Cerebellar nuclear complex (tissue), 1 donor: Measurements from ENCODE around the gene ZNF282.

Experiments
- DNase-seq, 2 experiments: peaks; one replicate each; lab custom pipeline; 2025; lab: John Stamatoyannopoulos, UW

The ZNF282 gene

DNA sequence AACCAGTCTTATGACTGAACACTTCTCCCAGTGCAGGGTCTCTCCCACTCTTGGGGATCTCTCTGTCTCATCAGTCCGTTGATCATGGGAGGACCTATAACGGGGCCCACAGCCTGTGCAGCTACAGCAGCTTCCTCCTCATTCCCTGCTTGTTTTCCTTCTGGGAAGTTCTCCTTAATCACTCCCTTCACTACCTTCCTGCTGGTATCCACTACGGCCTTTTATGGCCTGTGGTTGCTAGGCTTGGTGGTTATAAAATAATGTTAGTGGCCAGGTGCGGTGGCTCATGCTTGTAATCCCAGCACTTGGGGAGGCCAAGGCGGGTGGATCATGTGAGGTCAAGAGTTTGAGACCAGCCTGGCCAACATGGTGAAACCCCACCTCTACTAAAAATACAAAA lies 3.5 kb upstream of the ZNF282 start:
- no peak for DNase-seq

DNA sequence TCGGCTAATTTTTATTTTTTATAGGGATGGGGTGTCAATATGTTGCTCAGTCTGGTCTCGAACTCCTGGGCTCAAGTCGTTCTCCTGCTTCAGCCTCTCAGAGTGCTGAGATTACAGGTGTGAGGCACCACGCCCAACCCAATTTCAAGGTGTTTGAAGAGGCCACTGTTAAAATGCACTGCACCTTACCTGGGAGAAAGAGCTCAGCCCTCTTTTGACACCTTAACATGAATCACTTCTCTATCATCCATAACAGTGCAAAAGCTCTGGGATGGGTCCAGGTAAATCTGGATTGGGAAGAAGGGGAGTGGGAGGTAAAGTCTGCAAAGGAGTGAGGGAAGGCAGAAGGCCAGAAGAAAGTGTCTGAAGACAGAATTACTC lies 557 bp upstream of the ZNF282 start:
- no peak for DNase-seq

DNA sequence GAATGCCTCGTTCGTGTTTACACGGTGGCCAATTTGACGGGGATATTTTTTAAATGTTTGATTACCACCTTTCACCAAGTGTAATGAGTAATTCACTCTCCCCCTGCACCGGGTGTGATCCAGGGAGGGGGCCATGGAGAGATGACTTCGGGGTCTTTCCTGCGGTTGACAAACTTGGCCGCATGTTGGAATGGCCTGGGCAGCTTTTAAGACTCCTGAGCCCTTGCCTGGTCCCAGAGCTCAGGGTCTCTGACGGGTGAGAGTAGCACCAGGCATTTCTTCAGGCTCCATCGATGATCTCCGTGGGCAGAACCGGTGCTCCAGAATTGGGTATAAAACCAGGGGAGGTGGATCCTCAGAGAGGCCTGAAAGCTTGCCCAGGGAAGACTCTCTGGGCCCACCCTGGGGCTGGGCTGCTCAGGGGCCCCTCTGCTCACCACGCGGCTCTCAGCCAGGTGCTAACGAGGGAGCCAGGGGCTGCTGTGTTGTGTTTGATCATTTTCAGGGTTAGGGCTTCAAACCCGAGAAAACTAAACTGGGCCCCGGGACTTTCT lies 882 bp downstream of the ZNF282 start:
- no peak for DNase-seq

DNA sequence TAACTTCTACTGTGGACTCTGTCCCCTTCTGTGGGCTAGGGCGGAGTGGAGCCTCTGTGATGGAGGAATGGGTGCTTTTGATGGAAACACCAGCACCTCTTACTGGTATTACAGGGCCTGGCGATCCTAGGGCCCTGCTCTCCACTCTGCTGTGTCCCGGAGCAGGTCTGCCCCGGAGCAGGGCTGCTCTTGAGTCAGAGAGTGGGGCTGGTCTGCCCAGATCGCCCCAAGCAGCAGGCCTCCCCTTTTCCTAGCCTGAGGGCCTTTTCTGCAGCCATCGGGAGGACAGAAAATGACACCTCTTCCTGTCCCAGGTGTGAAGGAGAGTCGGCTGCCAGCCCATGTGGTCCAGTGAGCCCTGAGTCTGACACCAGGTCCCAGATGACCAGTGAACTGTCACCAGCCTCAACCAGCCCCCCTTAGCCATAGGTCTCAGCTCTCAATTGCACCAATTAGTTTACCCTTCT lies 1.4 kb downstream of the ZNF282 start:
- no peak for DNase-seq

DNA sequence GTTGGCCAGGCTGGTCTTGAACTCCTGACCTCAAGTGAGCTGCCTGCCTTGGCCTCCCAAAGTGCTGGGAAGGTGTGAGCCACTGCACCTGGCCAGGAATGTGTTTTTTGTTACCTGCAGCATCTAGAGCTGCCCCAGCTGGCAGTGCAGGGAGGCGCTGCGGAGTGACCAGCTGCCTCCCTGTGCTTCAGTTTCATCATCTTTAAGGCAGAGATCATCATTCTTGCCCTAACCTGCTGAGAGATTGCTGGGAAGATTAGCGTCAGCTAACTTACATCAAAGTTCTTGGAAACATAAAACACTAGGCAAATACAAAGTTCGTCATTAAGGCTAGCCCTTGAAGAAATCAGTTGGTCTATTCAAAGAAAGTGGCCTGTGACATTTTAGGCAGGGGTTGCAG lies 2.3 kb downstream of the ZNF282 start:
- DNase-seq, result no peak

DNA sequence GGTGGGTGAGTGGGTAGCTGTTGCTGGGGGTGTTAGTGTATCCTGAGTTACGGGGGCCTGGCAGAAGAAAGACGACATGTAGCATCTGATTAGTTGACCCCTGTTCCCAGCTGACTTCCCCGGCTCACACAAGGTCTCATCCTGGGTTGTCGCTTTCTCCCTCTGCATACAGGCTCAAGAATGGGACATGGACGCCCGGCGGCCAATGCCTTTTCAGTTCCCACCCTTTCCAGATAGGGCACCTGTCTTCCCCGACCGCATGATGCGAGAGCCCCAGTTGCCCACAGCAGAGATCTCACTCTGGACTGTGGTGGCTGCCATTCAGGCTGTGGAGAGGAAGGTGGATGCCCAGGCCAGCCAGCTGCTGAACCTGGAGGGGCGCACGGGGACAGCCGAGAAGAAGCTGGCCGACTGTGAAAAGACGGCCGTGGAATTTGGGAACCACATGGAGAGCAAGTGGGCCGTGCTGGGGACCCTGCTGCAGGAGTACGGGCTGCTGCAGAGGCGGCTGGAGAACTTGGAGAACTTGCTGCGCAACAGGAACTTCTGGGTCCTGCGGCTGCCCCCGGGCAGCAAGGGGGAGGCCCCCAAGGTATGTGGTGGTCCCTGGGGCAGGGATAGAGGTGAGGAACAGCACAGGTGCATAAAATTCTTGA lies 2.9 kb downstream of the ZNF282 start:
- no peak for DNase-seq

DNA sequence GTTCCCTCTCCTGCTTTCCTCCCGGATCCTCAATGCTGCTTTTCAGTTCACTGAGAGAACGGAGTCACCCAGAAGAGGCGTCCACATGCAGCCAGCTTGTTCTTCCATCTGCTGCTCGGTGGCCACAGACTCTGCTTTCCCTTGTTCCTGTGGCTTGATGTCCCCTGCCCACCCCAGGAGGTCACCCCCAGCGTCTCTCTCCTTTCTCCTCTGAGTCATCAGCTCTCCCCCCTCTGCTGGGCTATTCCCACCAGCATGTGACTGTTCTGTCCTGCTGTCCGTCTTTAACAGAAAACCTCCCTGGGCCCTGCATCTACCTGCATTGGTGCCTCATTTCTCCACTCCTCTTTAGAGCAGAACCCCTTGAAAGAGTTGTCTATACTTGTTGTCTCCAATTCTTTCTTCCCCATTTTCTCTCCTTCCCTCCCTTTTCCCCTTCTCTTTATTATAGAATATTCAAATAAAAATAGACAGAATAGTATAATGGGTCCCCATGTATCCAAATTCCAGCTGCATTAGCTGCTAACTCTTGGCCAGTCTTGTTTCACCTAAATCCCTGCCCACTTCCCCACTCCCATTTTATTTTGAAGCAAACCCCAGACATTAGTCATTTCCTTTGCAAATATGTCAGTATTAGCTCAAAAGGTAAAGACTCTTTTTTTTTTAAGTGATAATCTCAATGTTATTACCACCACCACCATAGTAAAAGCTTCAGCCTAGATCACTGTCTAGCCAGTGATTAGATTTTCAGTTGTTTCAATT lies 4.1 kb downstream of the ZNF282 start:
- no peak for DNase-seq

DNA sequence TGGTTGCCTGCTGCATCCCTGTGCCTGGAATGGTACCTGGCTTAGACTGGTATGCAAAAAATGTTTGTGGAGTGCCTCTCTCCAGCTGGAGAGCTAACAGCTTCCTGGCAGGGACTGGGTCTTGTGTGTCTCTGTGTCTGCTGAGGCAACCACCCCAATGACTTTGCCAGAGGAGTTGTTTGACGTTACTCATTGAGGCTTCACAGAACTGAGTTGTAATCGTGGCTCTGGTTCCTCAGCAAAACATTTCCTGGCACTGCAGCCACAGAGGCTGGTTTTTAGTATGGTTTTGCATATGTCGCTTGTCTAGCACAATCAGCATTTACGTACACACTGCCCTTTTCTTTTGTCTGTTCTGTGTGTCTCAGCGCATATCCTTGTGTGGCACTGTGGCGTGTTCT lies 7.5 kb downstream of the ZNF282 start:
- DNase-seq, result no peak

DNA sequence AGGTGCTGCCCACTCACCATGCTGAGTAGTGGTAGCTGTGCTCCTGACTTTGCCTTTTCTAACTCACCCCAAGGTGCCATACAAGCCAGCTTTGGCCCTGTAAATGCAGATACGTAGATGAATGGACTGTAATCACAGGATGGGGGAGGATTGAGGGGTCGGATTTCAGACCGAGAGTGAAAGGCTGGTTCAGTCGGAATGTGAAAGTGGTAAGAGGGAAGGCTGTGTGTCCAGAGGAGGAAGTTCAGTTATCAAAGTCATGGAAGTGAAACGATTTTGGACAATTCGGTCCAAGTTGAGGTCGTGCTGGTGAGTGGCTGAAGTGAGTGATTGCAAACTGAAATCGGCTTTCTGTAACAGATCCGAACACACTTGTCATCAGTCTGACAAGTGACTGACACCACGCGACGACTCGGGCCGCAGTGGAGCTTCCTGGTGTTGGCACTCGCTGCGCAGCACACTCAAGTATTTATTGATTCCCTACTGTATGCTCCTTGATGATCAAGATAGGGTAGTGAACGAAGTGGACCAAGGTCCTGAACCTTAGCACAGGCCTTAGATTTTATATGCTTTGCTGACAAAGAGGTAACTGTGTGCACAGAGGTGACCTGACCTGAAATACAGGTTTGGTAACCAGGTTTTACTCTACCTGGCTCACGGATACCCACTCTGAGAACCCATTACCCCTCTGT lies 10.5 kb downstream of the ZNF282 start:
- DNase-seq, result no peak

DNA sequence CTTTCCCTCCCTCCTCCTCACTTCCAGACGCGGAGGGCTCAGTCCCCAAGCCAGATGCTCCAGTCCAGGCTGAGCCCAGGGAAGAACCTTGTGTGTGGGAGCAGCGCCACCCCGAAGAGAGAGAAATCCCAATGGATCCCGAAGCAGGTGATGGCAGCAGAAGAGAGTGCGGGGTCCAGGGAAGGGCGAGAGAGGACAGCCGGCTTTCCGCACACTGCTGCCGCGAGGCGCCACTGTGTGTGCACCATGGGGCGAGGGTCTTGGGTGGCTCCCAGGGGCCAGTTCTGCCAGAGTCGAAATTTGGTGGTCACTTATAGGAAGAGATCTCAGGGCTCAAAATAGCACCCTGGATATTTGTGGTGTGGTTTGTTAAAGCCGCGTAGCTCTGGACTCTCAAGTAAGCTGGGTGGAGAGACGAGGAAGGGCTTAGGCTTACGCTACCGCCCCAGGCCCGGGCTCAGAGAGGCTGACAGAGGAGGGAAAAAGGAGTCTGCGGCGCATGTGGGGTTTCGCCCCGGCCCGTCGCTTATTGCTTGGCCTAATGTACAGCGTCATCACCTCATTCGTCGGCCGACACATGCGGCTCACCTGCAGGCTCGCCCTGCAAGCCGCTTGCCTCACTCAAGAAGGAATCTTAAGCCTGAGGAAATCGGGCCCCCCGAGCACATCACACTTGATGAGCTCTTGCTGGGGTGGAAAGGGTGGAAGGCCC lies 12.1 kb downstream of the ZNF282 start:
- no peak for DNase-seq

DNA sequence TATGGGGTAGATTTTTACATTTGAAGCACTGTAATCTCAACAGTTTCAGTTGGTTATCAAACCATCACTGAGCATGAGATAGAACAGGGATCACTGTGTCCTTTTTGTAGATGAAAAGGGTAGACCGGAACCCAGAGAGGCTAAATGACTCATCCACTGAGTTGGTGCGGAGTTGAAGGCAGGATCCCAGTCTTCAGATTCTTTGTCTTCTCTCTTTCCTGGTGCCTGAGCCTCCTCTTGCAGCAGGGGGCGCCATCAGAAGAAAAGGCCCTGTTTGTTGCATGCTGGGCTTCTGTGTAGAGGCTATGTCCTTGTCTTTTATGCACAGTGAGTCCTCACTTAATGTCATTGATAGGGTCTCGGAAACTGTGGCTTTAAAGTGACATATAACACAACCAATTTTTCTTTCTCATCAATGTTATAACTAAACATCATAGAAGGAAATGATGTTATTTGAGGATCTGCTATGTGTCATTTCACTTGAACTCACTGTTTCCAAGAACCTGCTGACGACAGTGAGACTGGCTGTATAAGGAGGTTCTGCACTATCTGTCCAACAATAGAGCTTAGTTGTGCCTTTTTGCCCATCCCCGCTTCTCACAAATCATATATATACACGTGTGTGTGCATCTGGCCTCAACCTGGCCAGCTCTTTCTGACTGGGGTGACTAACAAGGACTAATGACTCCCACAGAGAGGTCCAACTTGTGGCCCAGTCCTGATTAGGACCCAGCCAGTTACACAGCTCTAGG lies 14.3 kb downstream of the ZNF282 start:
- DNase-seq, result no peak

DNA sequence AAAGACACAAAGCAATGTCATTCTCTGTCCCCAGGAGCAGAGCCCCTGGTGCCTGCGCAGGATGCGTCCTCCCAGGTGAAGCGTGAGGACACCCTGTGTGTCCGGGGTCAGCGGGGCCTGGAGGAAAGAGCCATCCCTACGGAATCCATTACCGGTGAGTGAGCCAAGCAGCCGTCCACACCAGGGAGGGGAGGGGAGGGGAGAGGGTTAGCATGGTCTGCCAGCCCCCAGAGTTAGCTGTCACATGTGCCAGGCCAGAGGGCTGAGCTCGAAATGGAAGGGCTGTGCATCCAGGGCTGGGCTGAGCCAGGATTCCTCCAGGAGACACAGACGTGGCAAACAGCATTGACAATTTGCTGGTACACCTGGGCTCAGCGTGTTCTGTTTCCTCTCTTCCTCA lies 15.2 kb downstream of the ZNF282 start:
- no peak for DNase-seq

DNA sequence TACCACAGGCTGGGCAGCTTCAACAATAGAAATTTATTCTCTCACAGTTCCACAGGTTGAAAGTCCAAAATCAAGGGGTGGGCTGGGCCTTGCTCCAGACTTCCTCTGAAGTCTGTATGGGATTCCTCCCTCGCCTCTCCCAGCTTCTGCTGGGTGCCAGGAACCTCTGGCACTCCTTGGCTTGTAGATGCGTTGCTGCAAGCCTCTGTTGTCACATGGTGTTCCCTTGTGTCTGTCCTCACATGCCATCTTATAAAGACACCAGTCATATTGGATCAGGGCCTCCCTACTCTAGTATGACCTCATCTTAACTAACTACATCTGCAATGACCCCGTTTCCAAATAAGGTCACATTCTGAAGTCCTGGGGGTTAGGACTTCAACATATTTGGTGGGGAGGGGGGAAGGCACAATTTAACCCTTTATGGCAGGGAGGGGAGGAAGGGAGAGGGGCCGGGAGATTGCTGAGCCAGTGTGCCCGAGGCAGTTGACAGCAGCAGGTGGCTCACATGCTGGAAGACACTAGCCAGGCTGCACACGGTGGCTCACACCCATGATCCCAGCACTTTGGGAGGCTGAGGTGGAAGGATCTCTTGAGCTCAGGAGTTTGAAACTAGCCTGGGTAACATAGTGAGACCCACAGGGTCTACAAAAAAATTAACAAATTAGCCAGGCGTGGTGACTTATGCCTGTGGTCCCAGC lies 18.8 kb downstream of the ZNF282 start:
- DNase-seq, result no peak

DNA sequence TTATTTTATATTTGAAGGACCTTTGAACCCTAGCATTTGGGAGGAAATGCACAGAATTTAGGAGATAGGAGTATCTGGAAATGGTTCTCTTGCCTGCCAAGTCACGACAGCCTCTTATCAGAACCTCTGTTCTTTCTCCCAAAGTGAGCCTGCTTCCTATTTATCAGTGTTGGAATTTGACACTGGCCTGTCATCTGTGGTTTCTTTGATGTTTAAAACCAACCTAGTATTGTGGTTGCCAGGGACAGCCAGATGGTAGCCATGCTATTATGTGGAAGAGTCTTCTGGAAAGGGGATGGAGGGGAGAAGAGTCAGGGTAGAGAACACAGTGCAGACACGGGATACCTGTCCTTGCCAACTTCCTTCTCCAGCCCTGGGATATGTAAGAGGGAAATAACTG lies 21.1 kb downstream of the ZNF282 start:
- no peak for DNase-seq

DNA sequence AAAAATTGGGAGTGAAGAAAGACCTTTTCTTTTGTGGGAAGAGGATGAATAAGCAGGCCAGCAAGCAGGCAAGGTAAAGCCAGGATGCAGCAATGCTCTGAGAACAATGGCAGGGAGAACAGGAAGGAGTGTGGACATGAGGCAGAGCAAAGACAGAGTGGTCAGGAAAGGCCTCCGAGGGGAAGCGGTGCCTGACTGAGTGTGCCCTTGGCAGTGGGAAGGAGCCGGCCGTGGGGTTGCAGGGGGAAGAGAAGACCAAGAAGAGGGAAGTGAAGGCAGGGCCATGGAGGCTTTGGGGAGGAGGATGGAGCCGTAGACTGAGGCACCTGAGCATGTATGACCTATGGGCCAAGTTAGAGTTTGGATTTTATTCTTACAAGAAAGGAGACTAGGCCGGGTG lies 22.2 kb downstream of the ZNF282 start:
- DNase-seq, result no peak

DNA sequence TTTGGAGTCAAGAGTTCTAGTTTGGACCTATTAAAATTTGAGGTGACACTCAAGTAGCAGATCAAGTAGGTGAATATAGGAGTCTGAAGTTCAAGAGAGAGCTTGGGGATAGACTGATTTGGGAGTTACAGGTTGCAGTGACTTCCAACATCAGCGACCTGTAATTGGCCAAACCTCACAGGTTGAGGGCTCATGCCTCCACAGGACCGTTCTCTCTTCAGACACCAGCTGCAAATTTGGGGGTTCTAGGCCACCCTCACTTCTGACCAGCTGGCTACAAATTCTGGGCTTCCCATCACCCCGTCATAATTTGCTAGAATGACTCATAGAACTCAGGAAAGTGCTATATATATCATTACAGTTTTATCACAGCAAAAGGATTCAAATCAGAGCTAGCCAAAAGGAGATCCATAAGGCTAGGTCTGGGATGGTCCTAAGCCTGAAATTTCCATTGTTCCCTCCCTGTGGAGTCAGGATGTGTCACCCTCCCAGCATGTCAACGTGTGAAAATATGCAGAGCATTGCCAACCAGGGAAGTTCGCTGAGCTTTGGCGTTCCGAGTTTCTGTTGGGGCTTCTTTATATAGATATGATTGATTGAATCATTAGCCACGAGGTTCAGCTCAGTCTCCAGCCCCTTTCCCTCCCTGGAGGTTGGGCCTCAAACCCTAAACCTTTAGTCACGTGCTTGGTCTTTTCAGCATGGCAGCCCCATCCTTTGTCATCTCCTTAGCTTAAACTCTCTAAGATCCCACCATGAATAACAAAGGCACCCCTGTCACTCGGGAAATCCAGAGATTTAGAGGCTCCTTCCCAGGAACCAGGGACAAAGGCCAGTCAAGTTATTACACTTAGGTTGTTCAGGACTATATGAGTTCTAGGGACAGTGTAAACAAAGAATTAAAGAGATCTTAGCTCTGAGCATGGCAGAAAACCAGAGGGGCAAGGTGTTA lies 23.4 kb downstream of the ZNF282 start:
- DNase-seq, result no peak

DNA sequence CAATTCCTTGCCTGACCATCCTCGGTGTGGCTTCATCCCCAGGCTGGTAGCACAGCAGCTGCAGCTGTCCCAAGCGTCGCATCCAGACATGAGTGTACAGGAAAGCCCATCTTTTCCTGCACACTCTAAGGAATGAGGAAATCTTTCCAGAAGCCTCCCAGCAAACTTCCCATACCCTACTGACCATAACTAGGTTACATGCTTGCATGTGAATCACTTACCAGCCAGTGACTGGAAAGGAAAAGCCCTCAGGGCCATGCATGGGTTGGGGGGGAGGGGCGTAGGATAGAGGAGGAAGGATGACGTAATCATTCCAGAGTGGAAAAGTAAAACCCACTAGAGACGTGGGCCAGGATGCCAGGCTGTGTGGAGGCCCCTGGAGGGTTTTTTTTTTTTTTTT lies 25.2 kb downstream of the ZNF282 start:
- DNase-seq, result no peak

DNA sequence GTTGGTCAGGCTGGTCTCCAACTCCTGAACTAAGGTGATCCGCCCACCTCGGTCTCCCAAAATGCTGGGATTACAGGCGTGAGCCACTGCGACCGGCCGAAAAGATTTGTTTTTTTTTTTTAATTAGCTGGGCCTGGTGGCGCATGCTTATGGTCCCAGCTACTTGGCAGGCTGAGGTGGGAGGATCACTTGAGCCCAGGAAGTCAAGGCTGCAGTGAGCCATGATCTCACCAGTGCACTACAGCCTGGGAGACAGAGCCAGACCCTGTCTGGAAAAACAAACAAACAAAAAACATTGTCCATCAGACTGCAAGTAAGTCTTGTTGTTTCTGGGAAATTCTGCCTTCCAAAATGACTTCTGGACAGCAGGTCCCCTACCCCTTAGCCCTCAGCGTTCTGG lies 27.8 kb downstream of the ZNF282 start:
- DNase-seq, result no peak

DNA sequence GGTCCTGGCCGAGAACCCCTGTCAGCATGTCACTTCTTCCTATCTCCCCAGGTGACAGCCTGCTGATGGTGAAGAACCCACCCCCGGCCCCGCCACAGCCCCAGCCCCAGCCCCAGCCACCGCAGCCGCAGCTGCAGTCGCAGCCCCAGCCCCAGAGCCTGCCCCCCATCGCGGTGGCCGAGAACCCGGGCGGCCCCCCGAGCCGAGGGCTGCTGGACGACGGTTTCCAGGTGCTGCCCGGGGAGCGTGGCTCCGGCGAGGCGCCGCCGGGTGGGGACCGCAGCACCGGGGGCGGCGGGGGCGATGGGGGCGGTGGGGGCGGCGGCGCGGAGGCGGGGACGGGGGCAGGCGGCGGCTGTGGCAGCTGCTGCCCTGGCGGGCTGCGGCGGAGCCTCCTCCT lies 28.4 kb downstream of the ZNF282 start:
- DNase-seq, result no peak

DNA sequence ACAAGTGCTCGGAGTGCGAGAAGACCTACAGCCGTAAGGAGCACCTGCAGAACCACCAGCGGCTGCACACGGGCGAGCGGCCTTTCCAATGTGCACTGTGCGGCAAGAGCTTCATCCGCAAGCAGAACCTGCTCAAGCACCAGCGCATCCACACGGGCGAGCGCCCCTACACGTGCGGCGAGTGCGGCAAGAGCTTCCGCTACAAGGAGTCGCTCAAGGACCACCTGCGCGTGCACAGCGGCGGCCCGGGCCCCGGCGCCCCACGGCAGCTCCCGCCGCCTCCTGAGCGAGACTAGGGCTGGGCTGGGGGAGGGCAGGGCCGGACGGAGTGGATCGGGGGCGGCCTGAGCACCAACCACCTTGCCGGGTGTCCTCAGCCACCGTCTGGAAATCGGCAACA lies 29.0 kb downstream of the ZNF282 start:
- DNase-seq, result no peak
